ENCODE results near the gene C19orf25.

Gene C19orf25

GRCh38 chr19:1495051-1495798, 16.2 kb upstream of the C19orf25 start:
- DNase-seq, result no peak

GRCh38 chr19:1494115-1494815, 15.2 kb upstream of the C19orf25 start:
- H3K36me3 ChIP-seq (replicated peaks), result no peaks in the 10 kb centered on the region
- no peaks in the 10 kb centered on the region for H3K27me3 ChIP-seq (replicated peaks)
- TF ChIP-seq, protein P1, sequence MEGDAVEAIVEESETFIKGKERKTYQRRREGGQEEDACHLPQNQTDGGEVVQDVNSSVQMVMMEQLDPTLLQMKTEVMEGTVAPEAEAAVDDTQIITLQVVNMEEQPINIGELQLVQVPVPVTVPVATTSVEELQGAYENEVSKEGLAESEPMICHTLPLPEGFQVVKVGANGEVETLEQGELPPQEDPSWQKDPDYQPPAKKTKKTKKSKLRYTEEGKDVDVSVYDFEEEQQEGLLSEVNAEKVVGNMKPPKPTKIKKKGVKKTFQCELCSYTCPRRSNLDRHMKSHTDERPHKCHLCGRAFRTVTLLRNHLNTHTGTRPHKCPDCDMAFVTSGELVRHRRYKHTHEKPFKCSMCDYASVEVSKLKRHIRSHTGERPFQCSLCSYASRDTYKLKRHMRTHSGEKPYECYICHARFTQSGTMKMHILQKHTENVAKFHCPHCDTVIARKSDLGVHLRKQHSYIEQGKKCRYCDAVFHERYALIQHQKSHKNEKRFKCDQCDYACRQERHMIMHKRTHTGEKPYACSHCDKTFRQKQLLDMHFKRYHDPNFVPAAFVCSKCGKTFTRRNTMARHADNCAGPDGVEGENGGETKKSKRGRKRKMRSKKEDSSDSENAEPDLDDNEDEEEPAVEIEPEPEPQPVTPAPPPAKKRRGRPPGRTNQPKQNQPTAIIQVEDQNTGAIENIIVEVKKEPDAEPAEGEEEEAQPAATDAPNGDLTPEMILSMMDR (IDR thresholded peaks at IDR 0.05; ENCODE audit: low read depth, low read length, missing control alignments), result no peak
- no peak overlapping the region for H3K4me3 ChIP-seq (ENCODE audit: low read depth, low read length)
- in situ Hi-C loops (cut with HindIII; ENCODE audit: low pct_ligation_motif_present, low sequenced_read_pairs), result no loop called here
- no peak for DNase-seq
- H3K27ac ChIP-seq, result no peak overlapping the region

More at GRCh38 chr19:1495051-1495798, 16.2 kb upstream of the C19orf25 start:
- TF ChIP-seq, protein P1 (IDR thresholded peaks at IDR 0.05; ENCODE audit: low read depth, low read length, missing control alignments), result no peak
- H3K27me3 ChIP-seq (replicated peaks), result no peaks in the 10 kb centered on the region
- H3K27ac ChIP-seq, result no peak overlapping the region
- in situ Hi-C loops (cut with HindIII; ENCODE audit: low pct_ligation_motif_present, low sequenced_read_pairs), result no loop called here
- H3K36me3 ChIP-seq (replicated peaks), result no peaks in the 10 kb centered on the region
- no peak overlapping the region for H3K4me3 ChIP-seq (ENCODE audit: low read depth, low read length)

GRCh38 chr19:1492474-1493006, 13.5 kb upstream of the C19orf25 start:
- H3K4me3 ChIP-seq (ENCODE audit: low read depth, low read length), result no peak overlapping the region
- H3K36me3 ChIP-seq (replicated peaks), result no peaks in the 10 kb centered on the region
- H3K27ac ChIP-seq, result no peak overlapping the region
- TF ChIP-seq, protein P1 (IDR thresholded peaks at IDR 0.05; ENCODE audit: low read depth, low read length, missing control alignments), result no peak
- H3K27me3 ChIP-seq (replicated peaks), result no peaks in the 10 kb centered on the region
- in situ Hi-C loops (cut with HindIII; ENCODE audit: low pct_ligation_motif_present, low sequenced_read_pairs), result no loop called here
- no peak for DNase-seq

DNA sequence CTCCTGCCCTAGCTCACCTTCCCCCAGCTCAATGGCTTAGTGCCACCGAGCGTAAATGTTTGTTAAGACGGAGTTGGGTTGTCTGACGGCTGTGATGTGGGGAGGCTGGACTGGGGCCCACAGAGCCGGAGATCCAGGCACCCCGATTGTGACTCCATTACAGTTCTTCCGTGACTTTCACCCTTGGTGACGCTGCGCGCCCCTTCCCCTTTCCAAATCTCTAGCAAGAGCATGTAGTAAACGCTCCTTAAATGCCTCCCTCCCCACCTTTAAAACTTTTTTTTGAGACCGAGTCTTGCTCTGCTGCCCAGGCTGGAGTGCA, 12.8 kb upstream of the C19orf25 start:
- no peak overlapping the region for H3K27ac ChIP-seq
- in situ Hi-C loops (cut with HindIII; ENCODE audit: low pct_ligation_motif_present, low sequenced_read_pairs), result no loop called here
- no peaks in the 10 kb centered on the region for H3K27me3 ChIP-seq (replicated peaks)
- no peaks in the 10 kb centered on the region for H3K36me3 ChIP-seq (replicated peaks)
- H3K4me3 ChIP-seq (ENCODE audit: low read depth, low read length), result no peak overlapping the region
- TF ChIP-seq, protein P1 (IDR thresholded peaks at IDR 0.05; ENCODE audit: low read depth, low read length, missing control alignments), result no peak
- DNase-seq, result no peak

- no peak within 1 kb of the TSS for H3K27ac ChIP-seq
- peak within 1 kb of the TSS; percentile 60 for H3K4me3 ChIP-seq (ENCODE audit: low read depth, low read length)
- DNase-seq, result no peak
- TF ChIP-seq, protein P1 (IDR thresholded peaks at IDR 0.05; ENCODE audit: low read depth, low read length, missing control alignments), result no peak
- no peaks in the 10 kb centered on the region for H3K27me3 ChIP-seq (replicated peaks)
- in situ Hi-C loops (cut with HindIII; ENCODE audit: low pct_ligation_motif_present, low sequenced_read_pairs), result no loop called here
- no peaks in the 10 kb centered on the region for H3K36me3 ChIP-seq (replicated peaks)
Observed at GRCh38 chr19:1491114-1491848, 12.3 kb upstream of the C19orf25 start, which contains the start of gene REEP6. Gene REEP6 (plus strand): TSS chr19:1491181. CDS start chr19:1491270, 89 bp downstream.
